ENCODE measurements around the gene PTPRN2. TPM values are rescaled to one million over a fixed set of nuclear protein-coding genes. Genes with fewer than 3 reads are reported as not detected.
A peak's percentile ranks its signal among the peaks of the same experiment; 100 is the strongest.

The PTPRN2 gene
- total and polyA plus RNA-seq, 8 donors, result 12.2 to 49.2 (median 31.8) TPM

DNA sequence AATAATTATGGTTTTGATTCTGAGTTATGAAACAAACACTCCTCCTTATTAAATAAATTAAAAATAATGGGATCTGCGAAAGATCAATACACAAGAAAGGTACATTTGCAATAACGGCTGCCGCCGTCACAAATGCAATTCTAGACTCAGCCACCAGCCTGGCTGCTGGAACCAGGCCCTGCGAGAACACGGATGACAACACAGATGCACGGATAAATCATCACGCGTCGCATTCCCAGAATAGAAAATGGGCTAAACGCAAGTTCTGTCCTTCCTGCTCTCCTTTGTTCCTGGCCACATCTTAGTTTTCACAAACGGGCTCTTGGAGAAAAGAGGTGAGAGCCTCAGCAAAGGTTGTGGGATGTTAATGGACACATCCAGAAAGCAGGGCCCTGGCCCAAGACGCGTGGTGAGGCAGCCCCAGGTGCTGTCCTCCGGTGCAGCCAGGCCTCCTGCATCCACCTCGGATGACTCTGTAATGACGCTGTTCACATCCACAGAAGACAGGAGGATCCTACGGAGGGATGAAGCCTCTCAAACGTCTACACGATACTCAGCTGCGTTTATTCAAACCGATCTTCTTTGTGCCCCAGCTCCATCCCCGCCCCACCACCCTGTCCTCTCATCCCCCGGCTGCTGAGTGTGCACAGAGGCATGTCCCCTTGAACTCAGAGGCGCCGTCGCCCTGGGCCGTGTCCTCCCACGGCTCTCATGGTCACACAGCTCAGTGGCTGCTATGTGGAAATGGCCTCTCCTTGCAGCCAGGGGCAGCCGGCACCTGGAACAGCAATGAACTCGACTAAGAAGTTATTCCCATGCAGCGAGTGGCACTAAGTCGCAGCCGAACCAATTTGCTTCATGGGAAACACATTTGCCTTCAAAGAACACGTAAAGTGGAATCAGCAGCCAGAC, 197.9 kb downstream of the PTPRN2 start:
- H3K4me1 ChIP-seq, result no peaks in the 10 kb centered on the region
- H3K9me3 ChIP-seq, result no peaks in the 10 kb centered on the region
- FAIRE-seq (no peak), ATAC-seq (no peak), DNase-seq (peak in 1 of 6 donors; percentile 33)
- no peaks in the 10 kb centered on the region for H3K27me3 ChIP-seq
- 82 to 84% methylated on average over 35 of the region's 35 CpGs for whole genome bisulfite sequencing, 2 donors
- intact Hi-C loops (cut with DNase I), result no loop called here
- TF ChIP-seq, protein P1, sequence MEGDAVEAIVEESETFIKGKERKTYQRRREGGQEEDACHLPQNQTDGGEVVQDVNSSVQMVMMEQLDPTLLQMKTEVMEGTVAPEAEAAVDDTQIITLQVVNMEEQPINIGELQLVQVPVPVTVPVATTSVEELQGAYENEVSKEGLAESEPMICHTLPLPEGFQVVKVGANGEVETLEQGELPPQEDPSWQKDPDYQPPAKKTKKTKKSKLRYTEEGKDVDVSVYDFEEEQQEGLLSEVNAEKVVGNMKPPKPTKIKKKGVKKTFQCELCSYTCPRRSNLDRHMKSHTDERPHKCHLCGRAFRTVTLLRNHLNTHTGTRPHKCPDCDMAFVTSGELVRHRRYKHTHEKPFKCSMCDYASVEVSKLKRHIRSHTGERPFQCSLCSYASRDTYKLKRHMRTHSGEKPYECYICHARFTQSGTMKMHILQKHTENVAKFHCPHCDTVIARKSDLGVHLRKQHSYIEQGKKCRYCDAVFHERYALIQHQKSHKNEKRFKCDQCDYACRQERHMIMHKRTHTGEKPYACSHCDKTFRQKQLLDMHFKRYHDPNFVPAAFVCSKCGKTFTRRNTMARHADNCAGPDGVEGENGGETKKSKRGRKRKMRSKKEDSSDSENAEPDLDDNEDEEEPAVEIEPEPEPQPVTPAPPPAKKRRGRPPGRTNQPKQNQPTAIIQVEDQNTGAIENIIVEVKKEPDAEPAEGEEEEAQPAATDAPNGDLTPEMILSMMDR (IDR thresholded peaks at IDR 0.05), result no peak
- H3K4me3 ChIP-seq, result no peak overlapping the region
- H3K36me3 ChIP-seq, result no peaks in the 10 kb centered on the region
- H3K27ac ChIP-seq, result no peak overlapping the region

DNA sequence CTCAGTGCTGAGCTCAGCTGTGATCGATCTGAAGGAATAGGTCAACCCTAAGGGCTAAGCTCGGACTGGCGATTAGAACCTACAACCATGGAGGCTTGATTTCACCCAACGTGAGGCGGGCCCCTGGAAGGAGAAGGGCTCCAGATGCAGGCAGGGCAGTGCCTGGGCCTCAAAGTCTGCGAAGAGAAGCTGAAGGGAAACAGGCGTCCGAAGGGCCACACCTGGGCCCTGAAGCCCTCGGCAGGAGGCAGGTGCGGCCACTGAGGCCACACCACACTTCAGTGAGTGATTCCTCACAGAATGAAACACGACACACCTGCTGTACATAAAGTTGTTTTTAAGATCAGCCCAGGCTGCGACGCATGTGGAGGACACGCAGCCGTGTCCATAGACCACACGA, 198.7 kb downstream of the PTPRN2 start:
- TF ChIP-seq, protein P1 (IDR thresholded peaks at IDR 0.05), result no peak
- FAIRE-seq (no peak), DNase-seq (peak in 1 of 6 donors; percentile 15), ATAC-seq (no peak)
- Histone ChIP-seq H3K36me3 (no peaks in the 10 kb centered on the region), H3K9me3 (no peaks in the 10 kb centered on the region), H3K27me3 (no peaks in the 10 kb centered on the region), H3K4me3 (no peak overlapping the region), H3K4me1 (no peaks in the 10 kb centered on the region), H3K27ac (no peak overlapping the region)
- WGBS, 2 donors, result 91 to 92% methylated on average over 16 of the region's 16 CpGs
- intact Hi-C loops (cut with DNase I), result no loop called here

DNA sequence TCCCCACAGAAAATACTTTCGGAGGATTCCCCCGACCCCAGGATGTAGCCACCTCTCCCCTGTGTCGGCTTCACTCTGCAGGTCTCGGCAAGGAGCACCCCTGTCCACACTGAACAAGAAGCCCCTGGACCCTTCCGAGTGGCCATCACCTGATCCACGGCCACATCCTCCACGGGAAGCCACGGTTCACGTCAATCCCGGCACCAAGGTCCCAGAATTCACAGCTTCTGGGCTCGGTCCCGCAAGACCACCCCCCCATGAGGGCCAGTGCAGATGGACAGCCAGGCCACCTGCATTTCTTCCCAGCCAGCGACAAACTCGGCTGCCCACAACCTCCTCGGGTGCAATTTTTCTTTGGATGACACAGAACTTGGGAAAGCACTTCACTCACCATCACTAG, 199.6 kb downstream of the PTPRN2 start:
- H3K4me1 ChIP-seq, result no peaks in the 10 kb centered on the region
- H3K9me3 ChIP-seq, result no peaks in the 10 kb centered on the region
- intact Hi-C loops (cut with DNase I), result no loop called here
- no peak overlapping the region for H3K27ac ChIP-seq
- H3K27me3 ChIP-seq, result no peaks in the 10 kb centered on the region
- TF ChIP-seq, protein P1 (IDR thresholded peaks at IDR 0.05), result no peak
- FAIRE-seq (no peak), DNase-seq (peak in 1 of 6 donors; percentile 39), ATAC-seq (no peak)
- H3K4me3 ChIP-seq, result no peak overlapping the region
- 62 to 65% methylated on average over 15 of the region's 15 CpGs for WGBS, 2 donors
- no peaks in the 10 kb centered on the region for H3K36me3 ChIP-seq

DNA sequence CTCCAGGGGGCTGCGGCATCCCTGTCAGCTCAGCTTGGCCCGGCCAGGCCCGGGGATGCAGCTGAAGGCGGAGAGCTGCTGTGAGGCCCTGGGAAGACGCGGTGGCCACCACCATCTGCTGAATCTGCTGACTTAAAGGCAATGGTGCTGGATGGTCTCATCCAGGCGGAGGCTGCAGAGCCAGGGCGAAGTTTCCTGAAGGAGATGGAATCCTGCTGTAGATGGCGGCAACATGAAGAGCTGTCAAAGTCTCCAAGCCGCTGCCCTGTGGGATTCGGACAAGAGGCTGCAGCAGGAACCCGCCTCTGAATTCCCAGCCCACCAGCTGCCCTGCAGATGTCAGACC, 200.1 kb downstream of the PTPRN2 start:
- no peaks in the 10 kb centered on the region for H3K9me3 ChIP-seq
- DNase-seq, result peak in 2 of 6 donors; percentile 54 to 59
- TF ChIP-seq, protein P1 (IDR thresholded peaks at IDR 0.05), result no peak
- no peak overlapping the region for H3K4me3 ChIP-seq
- H3K4me1 ChIP-seq, result no peaks in the 10 kb centered on the region
- FAIRE-seq, result no peak
- no peak for ATAC-seq
- no peak overlapping the region for H3K27ac ChIP-seq
- 82 to 83% methylated on average over 12 of the region's 12 CpGs for WGBS, 2 donors
- H3K27me3 ChIP-seq, result no peaks in the 10 kb centered on the region
- intact Hi-C loops (cut with DNase I), result no loop called here
- H3K36me3 ChIP-seq, result no peaks in the 10 kb centered on the region
